COLO829 (cell line): ENCODE measurements around the gene SOWAHA.

Experiments used
- DNase-seq: peaks from one replicate; pipeline ENCODE4 v3.0.0; 2012; ENCODE audit warnings: low spot score

SOWAHA gene

GRCh38 chr5:132825834-132826391 lies 12.8 kb downstream of the SOWAHA start:
- DNase-seq = no peak

DNA sequence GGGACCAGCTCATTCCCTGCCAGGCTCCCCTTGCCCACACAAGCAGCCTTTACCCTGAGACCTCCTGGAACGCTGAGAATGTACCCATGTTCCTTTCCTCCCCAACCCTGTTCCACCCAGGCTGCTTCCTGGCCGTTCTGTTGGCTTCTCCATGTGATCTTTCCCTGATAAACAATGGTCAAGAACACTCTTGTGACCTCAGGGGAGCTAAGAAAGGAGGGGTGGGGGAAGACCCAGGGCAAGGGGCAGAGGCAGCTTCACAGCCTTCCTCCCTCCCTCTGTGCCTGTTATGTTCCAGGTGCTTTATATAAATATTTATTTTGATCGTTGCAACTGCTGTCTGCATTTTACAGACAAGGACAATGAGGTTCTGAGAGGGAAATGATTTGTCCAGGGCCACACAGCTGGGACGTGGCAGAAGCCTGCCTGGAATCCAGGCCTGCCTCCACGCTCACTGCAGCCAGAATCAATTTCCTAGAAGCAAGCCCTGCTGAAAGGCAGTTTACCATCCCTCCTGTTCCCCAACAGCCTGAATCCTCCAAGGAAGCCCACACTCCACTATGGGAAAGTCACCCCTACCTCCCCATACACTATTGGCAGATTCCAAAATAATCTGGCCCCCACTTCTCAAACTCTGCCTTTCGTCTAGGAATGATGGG lies 13.5 kb downstream of the SOWAHA start:
- DNase-seq = no peak

GRCh38 chr5:132827943-132828673 lies 15.0 kb downstream of the SOWAHA start:
- DNase-seq = no peak

DNA sequence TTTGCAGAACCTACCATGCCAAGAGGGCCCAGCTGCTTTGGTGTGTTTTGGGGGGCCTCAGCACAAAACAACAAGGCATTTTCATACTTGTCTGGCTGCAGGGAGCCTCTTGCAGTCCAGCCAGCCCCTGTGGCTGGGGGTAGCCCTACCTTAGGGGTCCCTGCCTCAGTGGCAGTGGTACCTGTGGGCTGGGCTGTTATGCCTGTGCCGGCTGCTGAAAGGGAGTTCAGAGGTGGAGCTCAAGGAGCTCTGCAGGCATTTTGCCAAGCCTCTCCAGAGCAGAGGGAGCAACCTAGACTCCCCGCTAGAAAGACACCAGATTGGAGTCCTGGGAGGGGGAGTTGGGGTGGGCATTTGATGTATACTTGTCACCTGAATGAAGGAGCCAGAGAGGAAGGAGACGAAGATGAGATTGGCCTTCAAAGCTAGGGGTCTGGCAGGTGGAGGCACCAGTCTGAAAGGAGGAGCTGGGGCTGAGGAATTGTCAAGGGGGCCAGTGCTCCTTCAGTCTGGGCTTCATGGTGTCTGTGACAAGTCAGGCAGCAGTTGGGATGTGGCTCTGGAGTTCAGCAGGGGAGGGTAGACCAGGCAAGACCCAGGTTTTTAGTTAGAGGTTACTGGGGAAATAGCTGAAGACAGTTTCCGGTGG lies 15.9 kb downstream of the SOWAHA start:
- DNase-seq = no peak

DNA sequence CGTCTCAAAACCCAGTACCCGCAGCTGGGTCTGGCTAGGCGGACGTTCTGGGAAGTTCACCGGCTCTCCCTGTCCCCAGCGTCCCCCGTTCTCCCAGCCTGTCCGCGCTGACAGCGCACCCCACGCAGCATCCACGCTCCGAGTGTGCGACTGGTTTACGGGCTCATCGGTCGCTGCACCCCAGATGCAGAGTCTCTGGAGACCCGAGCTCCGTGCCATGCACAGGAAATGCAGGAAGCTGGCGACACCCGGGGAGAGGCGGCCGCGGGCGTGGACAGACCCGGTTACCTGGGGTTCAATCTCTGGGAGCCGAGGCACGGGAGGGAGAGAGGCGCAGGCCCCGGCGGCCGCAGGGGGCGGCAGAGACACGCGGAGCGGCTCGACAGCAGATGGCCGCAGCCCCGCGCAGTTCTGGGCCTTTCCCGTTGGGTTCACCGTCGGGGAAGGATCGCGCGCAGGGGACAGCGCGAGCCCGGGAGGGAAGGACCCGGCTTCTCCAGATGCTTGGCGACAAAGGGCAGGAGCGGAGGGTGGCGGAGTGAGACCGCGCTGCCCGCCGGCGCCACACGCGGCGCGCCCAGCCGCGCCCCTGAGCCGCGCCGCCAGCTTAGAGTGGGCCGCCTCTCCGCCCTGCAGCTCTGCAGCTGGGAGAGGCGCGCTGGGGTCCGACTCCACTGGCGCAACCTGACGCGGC lies 16.8 kb downstream of the SOWAHA start:
- DNase-seq = peak; percentile 49

DNA sequence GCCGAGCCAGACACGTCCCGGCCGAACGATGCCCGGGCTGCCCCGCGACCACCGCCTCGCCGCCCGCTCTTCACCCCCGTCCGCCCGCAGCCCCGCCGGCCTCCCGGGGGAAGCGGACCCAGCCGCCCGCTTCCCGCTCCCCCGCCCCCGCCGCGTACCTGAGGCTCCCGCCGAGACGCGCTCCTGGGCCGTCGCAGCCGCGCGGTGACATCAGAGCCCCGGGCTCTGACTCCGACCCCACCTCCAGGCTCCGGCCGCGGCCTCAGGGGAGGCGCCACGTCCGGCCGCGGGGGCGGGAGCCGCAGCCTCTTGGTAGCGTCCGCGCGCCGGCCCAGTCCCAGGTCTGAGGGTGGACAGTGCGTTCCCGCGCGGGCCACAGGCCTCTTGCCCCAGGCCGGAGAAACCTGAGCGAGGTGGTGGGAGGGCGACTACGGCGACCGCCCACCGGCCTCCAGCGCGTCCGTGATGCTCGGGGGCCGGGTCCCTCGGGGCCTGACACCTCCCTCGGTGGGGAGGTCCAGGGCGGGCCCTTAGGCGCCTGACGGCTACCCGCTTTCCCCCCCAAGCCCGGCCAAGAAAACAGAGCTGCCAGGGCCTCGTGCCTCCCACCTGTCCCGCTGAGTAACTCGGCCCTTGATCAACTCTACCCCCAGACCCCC lies 17.5 kb downstream of the SOWAHA start, which contains the start of gene SHROOM1:
Gene SHROOM1 (minus strand): TSS at position 212 of the 659 bp plus-strand sequence. CDS start 4,507 bp downstream, outside the sequence.
- DNase-seq = no peak

DNA sequence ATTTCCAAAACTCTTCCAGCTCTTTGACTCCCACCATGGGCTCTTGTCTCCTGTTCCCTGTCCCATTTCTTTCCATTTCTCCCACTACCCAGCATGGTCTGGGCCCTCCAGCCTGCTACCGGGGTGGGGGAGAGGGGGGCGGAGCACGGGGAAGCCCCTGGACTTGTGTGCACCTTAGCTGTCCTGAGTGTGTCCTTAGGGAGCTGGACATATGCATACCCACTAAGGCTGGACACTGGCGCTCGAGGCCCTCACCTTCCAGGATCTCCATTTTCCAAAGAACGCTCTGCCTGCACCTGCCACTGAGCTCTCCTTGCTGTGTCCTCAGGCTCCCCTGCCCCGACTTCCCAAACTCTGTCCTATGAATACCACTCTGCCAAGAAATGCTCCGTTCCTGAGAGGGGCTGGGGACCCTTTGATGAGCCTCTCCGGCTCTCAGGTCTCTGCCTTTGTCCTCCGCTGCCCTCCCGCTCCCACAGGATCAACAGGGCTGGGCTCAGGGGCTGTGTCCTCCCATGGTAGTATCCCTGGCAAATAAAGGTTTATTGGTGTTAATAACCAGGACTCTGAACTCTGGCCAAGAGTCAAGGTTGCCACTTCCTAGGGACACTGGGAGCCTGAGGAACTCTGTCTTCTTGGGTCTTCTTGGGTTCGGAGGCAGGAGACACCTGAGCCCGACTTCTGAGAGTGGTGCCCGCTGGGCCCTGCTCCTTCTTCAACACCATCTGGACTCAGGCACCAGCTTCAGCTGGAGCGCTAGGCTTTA lies 18.2 kb downstream of the SOWAHA start:
- no peak for DNase-seq

GRCh38 chr5:132832612-132833011 lies 19.5 kb downstream of the SOWAHA start:
- no peak for DNase-seq

- no peak for DNase-seq
These were observed 21.0 kb downstream of the SOWAHA start for GRCh38 chr5:132834057-132834456.

DNA sequence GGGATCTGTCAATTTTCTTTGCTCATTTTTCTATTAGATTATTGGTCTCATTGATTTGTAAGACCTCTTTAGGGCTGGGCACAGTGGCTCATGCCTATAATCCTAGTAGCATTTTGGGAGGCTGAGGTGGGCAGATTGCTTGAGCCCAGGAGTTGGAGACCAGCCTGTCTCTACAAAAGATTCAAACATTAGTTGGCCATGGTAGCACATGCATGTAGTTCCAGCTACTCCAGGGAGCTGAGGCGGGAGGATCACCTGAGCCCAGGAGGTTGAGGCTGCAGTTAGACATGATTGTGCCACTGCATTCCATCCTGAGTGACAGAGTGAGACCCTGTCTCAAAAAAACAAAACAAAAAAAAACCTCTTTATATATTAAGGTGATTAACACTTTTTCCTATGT lies 23.8 kb downstream of the SOWAHA start:
- no peak for DNase-seq

- DNase-seq = no peak
These were observed 24.8 kb downstream of the SOWAHA start for GRCh38 chr5:132837868-132838267.

DNA sequence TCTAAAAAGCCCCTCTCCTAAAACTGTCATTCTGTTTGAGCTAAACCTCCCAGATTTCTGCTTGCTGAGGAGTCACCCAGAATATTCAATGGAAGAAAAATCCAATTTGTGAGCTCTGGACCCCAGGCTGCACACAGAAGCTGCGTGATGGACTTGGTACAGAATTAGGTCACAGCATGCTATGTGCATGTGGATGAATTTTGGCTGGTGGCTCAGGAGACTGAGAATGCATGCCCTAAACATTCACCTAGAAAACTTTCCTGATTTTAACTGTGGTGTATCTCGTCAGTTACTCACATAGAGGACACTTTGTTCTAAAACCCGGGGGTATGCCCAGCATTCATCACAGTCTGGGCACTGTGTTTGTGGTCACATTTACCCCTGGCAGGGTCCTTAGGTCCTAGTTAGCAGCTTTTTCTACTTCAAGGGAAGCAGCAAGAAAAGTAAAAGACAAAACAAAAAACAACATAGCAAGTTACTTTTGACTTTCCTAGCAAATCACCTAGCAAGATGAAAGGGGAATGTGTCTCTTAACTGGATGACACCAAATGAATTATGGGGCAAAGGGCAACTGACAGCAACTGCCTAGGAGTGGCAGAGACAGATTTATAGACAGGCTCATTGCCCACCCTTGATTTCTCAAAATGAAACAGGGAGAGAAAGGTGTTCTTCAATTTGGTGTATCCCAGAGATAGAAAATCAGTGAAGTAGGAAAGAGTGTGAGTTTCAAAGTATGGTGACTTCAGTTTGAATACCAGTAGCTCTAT lies 25.6 kb downstream of the SOWAHA start:
- no peak for DNase-seq

GRCh38 chr5:132839426-132840301 lies 26.6 kb downstream of the SOWAHA start:
- no peak for DNase-seq

- DNase-seq = no peak
These were observed 27.2 kb downstream of the SOWAHA start for GRCh38 chr5:132840313-132840712.

DNA sequence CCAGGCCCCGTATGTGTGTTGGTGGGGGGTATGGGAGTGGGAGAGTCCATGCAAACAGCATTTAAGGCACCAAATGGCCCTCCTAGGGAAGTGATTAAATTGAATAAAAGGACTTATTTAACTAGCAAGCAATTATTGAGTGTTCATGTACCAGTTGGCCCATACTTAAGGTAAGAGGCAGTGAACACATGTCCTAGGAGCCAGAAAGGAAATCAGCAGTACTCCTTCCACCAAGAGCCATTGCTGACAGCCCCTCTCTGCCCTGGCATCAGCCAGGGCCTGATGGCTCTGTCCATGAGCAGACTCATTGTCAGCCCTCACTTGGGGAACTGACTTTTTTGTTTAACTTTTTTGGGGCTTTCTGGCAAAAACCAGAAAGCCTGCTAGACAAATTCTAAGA lies 27.8 kb downstream of the SOWAHA start:
- DNase-seq = no peak

- DNase-seq = no peak
These were observed 28.2 kb downstream of the SOWAHA start for GRCh38 chr5:132841305-132841704.

DNA sequence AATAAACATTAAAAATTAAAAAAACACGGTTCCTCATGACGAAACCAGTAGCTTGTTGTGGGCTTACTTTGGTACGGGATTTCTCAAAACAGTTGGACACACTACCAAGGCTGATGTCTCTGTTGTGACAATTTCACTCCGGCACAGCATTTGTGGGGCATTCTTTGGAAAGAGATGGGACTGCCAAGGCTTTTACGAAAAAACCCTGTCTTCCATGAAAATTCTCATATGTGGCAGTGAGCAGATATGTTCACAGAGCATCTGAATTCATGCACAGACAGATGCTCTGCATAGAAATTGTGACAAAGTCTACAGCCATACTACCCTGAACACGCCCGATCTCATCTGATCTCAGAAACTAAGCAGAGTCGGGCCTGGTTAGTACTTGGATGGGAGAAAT lies 35.2 kb downstream of the SOWAHA start:
- no peak for DNase-seq

GRCh38 chr5:132849347-132849746 lies 36.2 kb downstream of the SOWAHA start:
- DNase-seq = no peak

DNA sequence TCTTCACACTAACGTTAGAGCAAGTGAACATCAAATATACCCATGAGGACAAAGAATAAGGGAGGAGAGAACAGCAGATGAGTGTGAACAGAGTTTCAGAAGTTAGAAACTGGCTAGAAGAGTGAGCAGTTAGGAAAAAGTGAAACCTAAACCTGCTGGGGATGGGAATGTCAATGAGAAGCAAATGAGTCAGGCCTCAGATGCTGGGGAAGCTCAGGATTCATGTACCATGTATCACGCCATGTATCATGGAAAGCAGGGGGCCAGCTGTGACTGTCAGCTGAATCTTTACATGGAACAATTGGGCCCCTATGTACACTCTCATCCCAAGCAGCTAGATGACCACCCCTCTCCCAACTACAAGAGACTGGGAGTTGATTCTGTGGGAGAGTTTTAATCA lies 37.0 kb downstream of the SOWAHA start:
- DNase-seq = no peak
